Measurements from ENCODE around the gene NR2F6.
A peak's percentile ranks its signal among the peaks of the same experiment; 100 is the strongest.

NR2F6 gene

DNA sequence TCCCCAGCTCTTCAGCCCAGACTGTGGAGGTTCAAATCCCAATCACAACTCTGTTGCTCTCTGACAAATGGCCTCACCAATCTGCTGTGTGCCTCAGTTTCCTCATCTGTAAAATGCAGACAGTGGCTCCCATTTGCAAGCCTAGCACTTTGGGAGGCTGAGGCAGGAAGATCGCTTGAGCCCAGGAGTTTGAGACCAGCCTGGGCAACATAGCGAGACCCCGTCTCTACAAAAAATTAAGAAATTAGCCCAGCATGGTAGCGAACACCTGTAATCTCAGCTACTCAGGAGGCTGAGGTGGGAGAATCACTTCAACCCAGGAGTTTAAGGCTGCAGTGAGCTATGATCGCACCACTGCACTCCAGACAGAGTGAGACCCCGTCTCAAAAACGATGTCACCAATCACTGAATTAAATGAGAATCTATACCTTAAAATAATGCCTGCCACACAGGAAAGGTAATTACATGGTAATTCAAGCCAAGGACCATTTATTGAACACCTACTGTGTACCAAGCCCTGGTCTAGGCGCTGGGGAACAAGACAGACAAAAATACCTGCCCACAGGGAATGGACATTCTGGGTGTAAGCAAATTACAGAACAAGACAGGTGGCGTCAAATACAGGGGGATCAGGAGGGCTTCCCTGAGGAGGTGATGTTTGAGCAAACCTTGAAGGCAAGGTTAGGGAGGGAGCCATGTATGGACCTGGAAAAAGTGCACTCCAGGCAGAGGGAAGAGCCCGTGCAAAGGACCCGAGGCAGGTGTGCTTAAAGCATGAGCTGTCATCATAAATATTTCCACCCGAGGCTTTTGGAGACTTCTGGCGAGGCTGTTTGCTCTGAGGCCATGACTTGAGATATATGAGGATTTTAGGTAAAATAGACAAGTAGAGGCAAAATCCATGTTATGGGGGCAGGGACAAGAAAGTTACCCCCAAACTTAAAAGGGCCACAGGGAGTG lies 7.7 kb downstream of the NR2F6 start:
- DNase-seq: no peak

- no peak for DNase-seq
Measured at GRCh38 chr19:17236811-17237543, 8.7 kb downstream of the NR2F6 start.

GRCh38 chr19:17235971-17236777 lies 9.5 kb downstream of the NR2F6 start:
- DNase-seq: peak in 1 of 5 experiments; percentile 53

- DNase-seq: peak; percentile 56 to 81 (median 61)
Measured at GRCh38 chr19:17235300-17235970, 10.3 kb downstream of the NR2F6 start.

DNA sequence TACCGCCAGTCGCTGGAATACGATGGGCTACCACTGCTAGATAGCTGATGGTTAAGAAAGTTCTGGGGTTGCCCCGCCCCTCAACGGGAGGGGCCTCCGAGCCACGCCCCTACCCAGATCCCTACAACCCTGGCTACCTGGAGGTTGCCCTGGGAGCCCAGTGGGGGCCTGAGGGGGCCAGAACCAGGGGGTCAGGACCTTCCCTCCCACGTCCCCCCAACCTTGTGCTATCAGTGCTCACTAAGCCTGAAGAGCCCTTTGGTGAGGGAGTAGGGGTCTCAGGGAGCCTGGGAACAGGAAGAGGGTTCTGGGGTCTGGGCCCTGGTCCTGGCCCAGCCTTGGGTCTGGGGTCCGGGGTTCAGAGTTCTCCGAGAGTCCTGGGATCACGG lies 10.8 kb downstream of the NR2F6 start:
- peak; percentile 32 to 71 (median 44) for DNase-seq

DNA sequence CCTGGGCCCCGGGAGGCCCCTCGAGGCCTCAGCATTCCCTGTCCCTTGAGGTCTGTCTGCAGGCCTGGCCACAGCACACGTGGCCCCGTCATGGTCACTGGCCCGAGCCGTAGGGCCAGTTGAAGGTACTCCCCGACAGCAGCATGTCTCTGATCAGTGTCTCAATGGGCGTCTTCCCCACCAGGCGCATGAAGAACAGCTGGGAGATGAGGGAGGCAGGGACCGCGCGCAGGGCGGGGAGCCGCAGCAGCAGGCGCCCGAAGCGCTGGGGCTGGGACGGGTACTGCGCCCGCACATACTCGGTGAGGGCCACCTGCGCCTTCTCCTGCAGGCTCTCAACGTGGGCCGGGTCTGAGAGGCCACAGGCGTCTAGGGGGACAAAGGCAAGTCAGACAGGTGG lies 13.5 kb downstream of the NR2F6 start:
- no peak for DNase-seq

- DNase-seq: no peak
Measured at GRCh38 chr19:17229890-17230289, 15.8 kb downstream of the NR2F6 start.

GRCh38 chr19:17227798-17228367 lies 17.8 kb downstream of the NR2F6 start:
- no peak for DNase-seq

DNA sequence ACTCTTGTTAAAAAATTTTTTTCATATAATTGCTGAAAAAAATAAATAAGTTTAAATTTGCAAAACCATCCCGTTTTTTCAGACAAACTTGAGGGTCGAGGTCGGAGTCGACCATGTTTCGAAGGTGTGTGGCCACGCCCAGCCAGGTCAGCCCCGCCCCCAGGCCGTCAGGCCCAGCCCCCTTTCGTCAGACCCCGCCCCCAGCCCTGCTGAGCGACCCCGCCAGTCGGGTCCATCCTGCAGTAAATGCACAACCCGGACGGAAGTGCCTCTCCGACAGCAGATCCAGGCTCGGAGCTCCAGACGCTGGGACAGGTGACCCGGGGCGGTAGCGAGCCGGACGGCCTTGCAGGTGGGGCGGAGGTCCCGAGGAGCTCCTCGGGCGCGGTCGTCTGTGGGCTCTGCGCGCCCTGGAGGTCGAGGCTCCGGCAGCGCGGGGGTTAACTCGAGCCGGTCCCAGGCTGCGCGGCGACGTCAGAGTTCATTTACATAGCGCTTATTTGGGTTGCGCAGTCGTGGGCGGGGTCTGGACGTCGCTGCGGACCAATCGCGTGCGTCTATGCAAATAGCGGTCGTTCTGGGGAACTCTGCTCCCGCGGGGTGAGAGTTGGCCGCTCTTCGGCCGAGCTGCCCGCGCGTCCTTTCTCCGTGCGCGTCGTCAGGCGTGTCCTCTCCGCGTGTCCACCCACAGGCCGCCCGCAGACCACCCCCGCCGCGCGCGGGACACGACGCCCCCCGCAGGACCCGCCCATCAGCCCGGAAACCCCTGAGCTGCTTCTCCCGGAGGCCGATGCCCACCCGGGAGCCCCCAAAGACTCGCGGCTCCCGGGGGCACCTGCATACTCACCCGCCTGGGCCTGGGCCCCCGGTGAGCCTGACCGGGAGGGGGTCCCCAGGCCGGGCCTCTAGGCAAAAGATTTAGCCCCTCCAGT lies 19.5 kb downstream of the NR2F6 start, which contains the start of gene OCEL1:
Gene OCEL1 (plus strand): TSS at position 225 of the 932 bp plus-strand sequence. CDS start 22 bp downstream, at position 247.
- DNase-seq: peak; percentile 91 to 98 (median 96)

GRCh38 chr19:17225053-17225452 lies 20.7 kb downstream of the NR2F6 start:
- DNase-seq: no peak

- no peak for DNase-seq
Measured at GRCh38 chr19:17220207-17220758, 25.4 kb downstream of the NR2F6 start.

DNA sequence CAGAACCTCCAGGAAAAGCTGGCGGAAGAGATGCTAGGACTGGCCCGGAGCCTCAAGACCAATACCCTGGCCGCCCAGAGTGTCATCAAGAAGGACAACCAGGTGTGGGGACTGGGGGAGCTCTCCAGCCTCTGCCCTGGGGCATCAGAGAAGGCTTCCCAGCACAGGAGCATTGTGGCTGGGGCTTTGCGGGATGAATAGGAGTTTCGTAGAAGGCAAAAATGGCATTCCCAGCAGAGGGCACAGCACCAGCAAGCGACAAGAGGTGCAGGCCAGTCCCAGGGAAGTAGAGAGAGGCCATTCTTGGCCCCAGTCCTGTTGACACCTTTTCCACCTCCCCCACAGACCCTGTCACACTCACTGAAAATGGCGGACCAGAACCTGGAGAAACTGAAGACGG lies 26.4 kb downstream of the NR2F6 start:
- DNase-seq: no peak

GRCh38 chr19:17216058-17216670 lies 29.6 kb downstream of the NR2F6 start:
- no peak for DNase-seq

DNA sequence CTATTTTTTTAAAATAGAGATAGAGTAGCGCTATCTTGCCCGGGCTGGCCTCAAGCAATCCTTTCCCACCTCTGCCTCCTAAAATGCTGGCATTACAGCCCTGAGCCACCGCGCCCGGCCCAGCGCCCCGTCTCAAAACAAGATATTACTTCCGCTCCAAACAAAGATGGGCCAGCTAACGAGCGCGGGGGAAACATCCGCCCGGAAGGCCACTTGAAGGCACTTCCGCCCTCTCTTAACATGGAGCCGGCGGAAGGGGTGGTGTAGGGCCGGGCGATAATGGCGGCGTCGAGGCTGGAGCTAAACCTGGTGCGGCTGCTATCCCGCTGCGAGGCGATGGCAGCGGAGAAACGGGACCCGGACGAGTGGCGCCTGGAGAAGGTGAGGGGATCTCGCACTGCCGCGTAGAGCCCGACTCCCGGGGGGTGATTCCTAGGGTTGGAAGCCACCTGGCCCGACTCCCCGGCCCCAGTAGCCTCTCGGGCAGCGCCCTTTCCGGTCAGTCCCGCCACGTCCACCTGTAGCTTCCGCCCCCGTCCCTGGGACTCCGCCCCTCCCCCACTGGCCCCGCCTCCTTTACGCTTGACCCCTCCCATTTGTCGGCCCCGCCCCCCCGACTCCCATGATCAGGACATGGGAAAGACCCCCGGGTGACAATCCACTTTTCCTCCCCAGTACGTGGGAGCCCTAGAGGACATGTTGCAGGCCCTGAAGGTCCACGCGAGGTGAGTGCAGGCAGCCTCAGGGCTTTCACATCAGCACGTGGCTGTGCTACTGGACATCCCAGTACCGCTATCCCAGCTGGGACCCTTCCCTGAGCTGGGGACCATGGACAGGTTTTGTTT lies 30.4 kb downstream of the NR2F6 start, which contains the start of gene USE1:
Gene USE1 (plus strand): TSS at position 231 of the 845 bp plus-strand sequence. CDS start 49 bp downstream, at position 280.
- DNase-seq: peak; percentile 71 to 96 (median 80)

DNA sequence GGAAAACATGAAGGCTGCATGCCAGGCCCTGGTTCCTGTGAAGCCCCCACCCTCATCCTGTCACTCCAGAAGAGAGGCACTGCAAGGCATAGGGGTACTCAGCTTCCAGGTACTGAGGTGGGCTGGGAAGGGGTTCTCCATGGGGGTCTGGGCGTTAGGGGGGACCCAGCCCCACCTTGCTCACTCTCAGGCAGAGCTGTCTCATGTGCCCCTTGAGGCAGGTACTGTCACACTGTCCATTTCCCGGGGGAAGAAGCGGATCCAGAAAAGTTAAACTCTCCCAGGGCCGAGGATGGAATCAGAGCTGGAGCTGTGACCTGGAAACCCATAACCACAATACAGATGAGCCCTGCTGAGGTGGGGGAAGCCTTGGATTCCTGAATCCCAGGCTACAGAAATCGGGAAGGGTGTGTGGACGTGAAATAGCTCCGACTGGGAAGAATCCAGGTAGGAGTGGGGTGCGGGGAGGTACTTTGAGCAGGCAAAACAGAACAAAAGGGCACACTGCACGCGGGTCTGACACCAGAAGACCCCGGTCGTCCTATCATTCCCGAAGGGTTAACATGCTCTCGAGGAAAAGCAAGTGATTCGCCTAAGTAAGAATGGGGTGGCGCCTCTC lies 31.1 kb downstream of the NR2F6 start:
- no peak for DNase-seq

- DNase-seq: no peak
Measured at GRCh38 chr19:17213334-17213733, 32.4 kb downstream of the NR2F6 start.

GRCh38 chr19:17211547-17212446 lies 33.9 kb downstream of the NR2F6 start:
- no peak for DNase-seq
